Measurements from ENCODE around the gene FUS. TPM values are rescaled to one million over a fixed set of nuclear protein-coding genes. Genes with fewer than 3 reads are reported as not detected.
"Not testable (repeated sequence)": the region's sequence is repeated elsewhere in the genome, so short reads cannot be mapped to it uniquely, and the experiment has no call there.

FUS gene
- total RNA-seq, 2 donors from 2014 or later, result 698 to 827 TPM

DNA sequence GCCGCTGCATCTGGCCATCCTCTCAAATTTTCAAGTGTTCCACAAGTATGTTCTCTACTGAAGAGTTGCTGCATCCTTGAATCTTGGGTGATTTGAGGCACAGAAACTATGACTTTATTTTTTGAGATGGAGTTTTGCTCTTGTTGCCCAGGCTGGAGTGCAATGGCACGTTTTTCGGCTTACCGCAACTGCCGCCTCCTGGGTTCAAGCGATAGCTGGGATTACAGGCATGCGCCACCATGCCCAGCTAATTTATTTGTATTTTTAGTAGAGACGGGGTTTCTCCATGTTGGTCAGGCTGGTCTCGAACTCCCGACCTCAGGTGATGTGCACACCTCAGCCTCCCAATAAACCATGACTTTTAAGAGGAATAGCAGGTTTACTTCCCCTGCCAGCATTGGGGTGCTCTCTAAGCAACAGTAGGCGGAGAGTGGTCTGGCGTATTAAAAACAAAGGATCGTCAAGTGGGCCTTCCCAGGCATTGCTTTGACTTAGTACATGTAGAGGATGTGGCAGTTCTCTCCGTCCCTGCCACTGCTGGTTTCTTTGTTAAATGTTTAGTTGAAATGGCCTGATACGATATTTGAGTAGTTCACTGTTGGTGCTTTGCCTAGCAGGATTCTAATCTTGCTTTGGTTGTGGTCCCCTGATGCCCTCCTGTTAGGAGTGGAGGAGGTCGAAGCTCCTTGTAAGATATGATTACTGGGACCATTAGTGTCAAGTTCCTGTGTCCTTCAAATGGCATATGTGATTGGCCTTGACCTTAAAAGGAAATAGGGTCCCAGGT lies 13.1 kb downstream of the FUS start:
- TF ChIP-seq, protein P1, sequence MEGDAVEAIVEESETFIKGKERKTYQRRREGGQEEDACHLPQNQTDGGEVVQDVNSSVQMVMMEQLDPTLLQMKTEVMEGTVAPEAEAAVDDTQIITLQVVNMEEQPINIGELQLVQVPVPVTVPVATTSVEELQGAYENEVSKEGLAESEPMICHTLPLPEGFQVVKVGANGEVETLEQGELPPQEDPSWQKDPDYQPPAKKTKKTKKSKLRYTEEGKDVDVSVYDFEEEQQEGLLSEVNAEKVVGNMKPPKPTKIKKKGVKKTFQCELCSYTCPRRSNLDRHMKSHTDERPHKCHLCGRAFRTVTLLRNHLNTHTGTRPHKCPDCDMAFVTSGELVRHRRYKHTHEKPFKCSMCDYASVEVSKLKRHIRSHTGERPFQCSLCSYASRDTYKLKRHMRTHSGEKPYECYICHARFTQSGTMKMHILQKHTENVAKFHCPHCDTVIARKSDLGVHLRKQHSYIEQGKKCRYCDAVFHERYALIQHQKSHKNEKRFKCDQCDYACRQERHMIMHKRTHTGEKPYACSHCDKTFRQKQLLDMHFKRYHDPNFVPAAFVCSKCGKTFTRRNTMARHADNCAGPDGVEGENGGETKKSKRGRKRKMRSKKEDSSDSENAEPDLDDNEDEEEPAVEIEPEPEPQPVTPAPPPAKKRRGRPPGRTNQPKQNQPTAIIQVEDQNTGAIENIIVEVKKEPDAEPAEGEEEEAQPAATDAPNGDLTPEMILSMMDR (conservative IDR thresholded peaks at IDR 0.05), result no peak
- no peaks in the 10 kb centered on the region for H3K27me3 ChIP-seq (ENCODE audit: control insufficient read depth, insufficient read depth, low read length, poor library complexity, severe bottlenecking)
- DNase-seq, result no peak
- Mint-ChIP-seq H3K4me3 (no peak overlapping the region), H3K27me3 (ENCODE audit: insufficient read depth) (no peaks in the 10 kb centered on the region), H3K4me1 (no peaks in the 10 kb centered on the region), H3K9me3 (no peaks in the 10 kb centered on the region), H3K27ac (no peak overlapping the region), H3K36me3 (ENCODE audit: low read depth) (peaks cover 85% of the 10 kb centered on the region)
- H3K9ac ChIP-seq (ENCODE audit: extremely low read depth, low read length, poor library complexity, severe bottlenecking), result no peak overlapping the region
- peaks cover 99% of the 10 kb centered on the region for H3K36me3 ChIP-seq (ENCODE audit: control insufficient read depth, insufficient read depth, low read length)
- H3K4me3 ChIP-seq (ENCODE audit: low read length), result no peak overlapping the region
- no peaks in the 10 kb centered on the region for H3K4me1 ChIP-seq (ENCODE audit: control insufficient read depth, insufficient read depth, low read length)
- no peaks in the 10 kb centered on the region for H3K9me3 ChIP-seq (ENCODE audit: control insufficient read depth, low read length)
- no peak overlapping the region for H3K27ac ChIP-seq (ENCODE audit: low read depth, low read length)
- 97% methylated on average over 12 to 16 of the region's 16 CpGs for WGBS, 2 experiments (ENCODE audit: insufficient coverage in 1 of 2, insufficient read length in 1 of 2)

- H3K36me3 ChIP-seq (ENCODE audit: control insufficient read depth, insufficient read depth, low read length), result peaks cover 99% of the 10 kb centered on the region
- H3K27me3 ChIP-seq (ENCODE audit: control insufficient read depth, insufficient read depth, low read length, poor library complexity, severe bottlenecking), result no peaks in the 10 kb centered on the region
- H3K4me1 ChIP-seq (ENCODE audit: control insufficient read depth, insufficient read depth, low read length), result no peaks in the 10 kb centered on the region
- Mint-ChIP-seq H3K4me3 (no peak overlapping the region), H3K9me3 (no peaks in the 10 kb centered on the region), H3K4me1 (no peaks in the 10 kb centered on the region), H3K27ac (no peak overlapping the region), H3K27me3 (ENCODE audit: insufficient read depth) (no peaks in the 10 kb centered on the region), H3K36me3 (ENCODE audit: low read depth) (peaks cover 79% of the 10 kb centered on the region)
- TF ChIP-seq, protein P1 (conservative IDR thresholded peaks at IDR 0.05), result no peak
- H3K27ac ChIP-seq (ENCODE audit: low read depth, low read length), result no peak overlapping the region
- H3K4me3 ChIP-seq (ENCODE audit: low read length), result no peak overlapping the region
- H3K9me3 ChIP-seq (ENCODE audit: control insufficient read depth, low read length), result no peaks in the 10 kb centered on the region
- DNase-seq, result no peak
- 94% methylated on average over 2 of the region's 2 CpGs; no CpG with 5 or more reads in 1 of the 2 experiments for WGBS, 2 experiments (ENCODE audit: insufficient coverage in 1 of 2, insufficient read length in 1 of 2)
- H3K9ac ChIP-seq (ENCODE audit: extremely low read depth, low read length, poor library complexity, severe bottlenecking), result no peak overlapping the region
Measured at GRCh38 chr16:31193874-31194273, 13.9 kb downstream of the FUS start.

- H3K36me3 ChIP-seq (ENCODE audit: control insufficient read depth, insufficient read depth, low read length), result peaks cover 97% of the 10 kb centered on the region
- Mint-ChIP-seq H3K4me1 (no peaks in the 10 kb centered on the region), H3K4me3 (no peak overlapping the region)
Measured at GRCh38 chr16:31194898-31195297, 15.0 kb downstream of the FUS start.

GRCh38 chr16:31195861-31196260 lies 15.9 kb downstream of the FUS start:
- H3K36me3 Mint-ChIP-seq (ENCODE audit: low read depth), result peaks cover 67% of the 10 kb centered on the region
- DNase-seq; H3K4me1 Mint-ChIP-seq; H3K9ac ChIP-seq (ENCODE audit: extremely low read depth, low read length, poor library complexity, severe bottlenecking); H3K4me3 ChIP-seq (ENCODE audit: low read length); H3K27me3 ChIP-seq (ENCODE audit: control insufficient read depth, insufficient read depth, low read length, poor library complexity, severe bottlenecking); H3K9me3 ChIP-seq (ENCODE audit: control insufficient read depth, low read length); H3K27me3 Mint-ChIP-seq (ENCODE audit: insufficient read depth); H3K27ac Mint-ChIP-seq; H3K9me3 Mint-ChIP-seq; H3K4me3 Mint-ChIP-seq; H3K27ac ChIP-seq (ENCODE audit: low read depth, low read length); H3K4me1 ChIP-seq (ENCODE audit: control insufficient read depth, insufficient read depth, low read length): not testable (repeated sequence)
- 88 to 95% methylated on average over 10 to 11 of the region's 11 CpGs for WGBS, 2 experiments (ENCODE audit: insufficient coverage in 1 of 2, insufficient read length in 1 of 2)
- peaks cover 88% of the 10 kb centered on the region for H3K36me3 ChIP-seq (ENCODE audit: control insufficient read depth, insufficient read depth, low read length)

More at GRCh38 chr16:31194898-31195297, 15.0 kb downstream of the FUS start:
- H3K9ac ChIP-seq (ENCODE audit: extremely low read depth, low read length, poor library complexity, severe bottlenecking), result no peak overlapping the region
- WGBS, 2 experiments (ENCODE audit: insufficient coverage in 1 of 2, insufficient read length in 1 of 2), result 93 to 95% methylated on average over 7 of the region's 7 CpGs
- TF ChIP-seq, protein P1 (conservative IDR thresholded peaks at IDR 0.05), result no peak
- H3K4me3 ChIP-seq (ENCODE audit: low read length), result no peak overlapping the region
- no peaks in the 10 kb centered on the region for H3K9me3 ChIP-seq (ENCODE audit: control insufficient read depth, low read length)
- H3K36me3 Mint-ChIP-seq (ENCODE audit: low read depth), result peaks cover 75% of the 10 kb centered on the region
- H3K4me1 ChIP-seq (ENCODE audit: control insufficient read depth, insufficient read depth, low read length), result no peaks in the 10 kb centered on the region
- no peak overlapping the region for H3K27ac Mint-ChIP-seq
- DNase-seq, result no peak
- H3K27me3 ChIP-seq (ENCODE audit: control insufficient read depth, insufficient read depth, low read length, poor library complexity, severe bottlenecking), result no peaks in the 10 kb centered on the region
- H3K9me3 Mint-ChIP-seq, result no peaks in the 10 kb centered on the region
- no peaks in the 10 kb centered on the region for H3K27me3 Mint-ChIP-seq (ENCODE audit: insufficient read depth)
- no peak overlapping the region for H3K27ac ChIP-seq (ENCODE audit: low read depth, low read length)
